ENCODE measurements around the gene UNC5B. TPM values are rescaled to one million over a fixed set of nuclear protein-coding genes. Genes with fewer than 3 reads are reported as not detected.

Gene UNC5B
- total and polyA plus RNA-seq, 4 experiments from 2014 or later: not detected

DNA sequence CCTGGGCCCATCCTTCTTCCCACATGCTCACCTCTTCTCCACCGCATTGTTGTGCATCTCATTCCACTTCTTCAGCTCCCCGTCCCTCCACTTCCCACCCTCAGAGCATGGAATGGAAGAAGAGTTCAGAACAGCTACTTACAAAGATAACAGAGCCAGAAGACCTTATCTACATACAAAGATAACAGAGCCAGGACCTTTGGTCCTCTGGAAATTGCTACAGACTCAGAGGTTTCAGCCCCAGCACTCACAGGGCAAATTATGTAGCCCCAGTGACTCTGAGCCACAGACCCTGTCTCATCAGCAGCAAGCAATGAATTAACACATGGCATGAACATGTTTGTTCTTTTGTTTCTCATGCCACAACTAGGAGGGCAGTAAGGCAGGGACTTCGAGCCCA is 78.0 kb downstream of the UNC5B start:
- intact Hi-C loops (cut with micrococcal nuclease): no loop called here
- no peaks in the 10 kb centered on the region for H3K27me3 ChIP-seq (ENCODE audit: insufficient read depth, low read length)
- H3K9me3 Mint-ChIP-seq: no peaks in the 10 kb centered on the region
- H3K27ac ChIP-seq (ENCODE audit: low read depth, low read length): no peak overlapping the region
- H3K36me3 ChIP-seq (ENCODE audit: insufficient read depth, low read length): no peaks in the 10 kb centered on the region
- ChIA-PET POLR2A (ENCODE audit: partially characterized antibody) (no interaction called here), CTCF (ENCODE audit: partially characterized antibody) (no interaction called here)
- peaks cover 2 to 6% of the 10 kb centered on the region in 2 donors for H3K27me3 Mint-ChIP-seq
- DNase-seq: no peak
- H3K4me1 ChIP-seq (ENCODE audit: insufficient read depth, low read length): no peaks in the 10 kb centered on the region
- no peaks in the 10 kb centered on the region for H3K4me1 Mint-ChIP-seq
- no peaks in the 10 kb centered on the region for H3K9me3 ChIP-seq (ENCODE audit: control insufficient read depth in 1 of 2, low read length in 2 of 2)
- no peaks in the 10 kb centered on the region for H3K36me3 Mint-ChIP-seq
- no peak overlapping the region for H3K27ac Mint-ChIP-seq
- no peak overlapping the region for H3K4me3 Mint-ChIP-seq
- H3K4me3 ChIP-seq (ENCODE audit: low read length in 2 of 2): no peak overlapping the region

DNA sequence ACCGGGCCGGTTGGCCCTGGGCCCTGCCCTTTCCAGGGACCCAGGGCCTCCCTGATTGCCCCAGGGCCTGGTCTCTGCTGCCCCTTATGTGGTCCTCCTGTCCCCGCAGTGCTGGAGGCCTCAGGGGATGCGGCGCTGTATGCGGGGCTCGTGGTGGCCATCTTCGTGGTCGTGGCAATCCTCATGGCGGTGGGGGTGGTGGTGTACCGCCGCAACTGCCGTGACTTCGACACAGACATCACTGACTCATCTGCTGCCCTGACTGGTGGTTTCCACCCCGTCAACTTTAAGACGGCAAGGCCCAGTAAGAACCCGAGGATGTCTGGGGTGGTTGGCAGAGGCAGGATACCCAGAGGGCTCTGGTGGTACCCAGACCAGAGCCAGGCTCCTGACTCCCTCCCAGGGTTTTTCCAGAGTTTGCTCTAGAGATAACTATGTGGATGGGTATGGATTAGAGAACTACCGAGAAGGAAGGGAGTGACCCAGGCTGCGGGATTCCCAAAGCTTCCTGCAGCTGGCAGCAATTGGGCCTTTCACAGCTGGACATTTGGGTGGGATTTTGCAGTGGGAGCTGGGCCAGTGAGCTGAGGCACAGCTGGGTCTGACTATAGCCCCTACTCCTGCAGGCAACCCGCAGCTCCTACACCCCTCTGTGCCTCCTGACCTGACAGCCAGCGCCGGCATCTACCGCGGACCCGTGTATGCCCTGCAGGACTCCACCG is 78.6 kb downstream of the UNC5B start:
- Mint-ChIP-seq H3K27ac (no peak overlapping the region), H3K36me3 (no peaks in the 10 kb centered on the region)
- CTCF ChIA-PET (ENCODE audit: partially characterized antibody): no interaction called here

DNA sequence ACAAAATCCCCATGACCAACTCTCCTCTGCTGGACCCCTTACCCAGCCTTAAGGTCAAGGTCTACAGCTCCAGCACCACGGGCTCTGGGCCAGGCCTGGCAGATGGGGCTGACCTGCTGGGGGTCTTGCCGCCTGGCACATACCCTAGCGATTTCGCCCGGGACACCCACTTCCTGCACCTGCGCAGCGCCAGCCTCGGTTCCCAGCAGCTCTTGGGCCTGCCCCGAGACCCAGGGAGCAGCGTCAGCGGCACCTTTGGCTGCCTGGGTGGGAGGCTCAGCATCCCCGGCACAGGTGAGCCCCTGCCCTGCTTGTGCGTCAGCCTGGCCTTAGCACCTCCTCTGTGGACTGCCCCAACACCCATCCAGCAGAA is 79.1 kb downstream of the UNC5B start:
- H3K27ac ChIP-seq (ENCODE audit: low read depth, low read length): no peak overlapping the region
- Mint-ChIP-seq H3K4me1 (no peaks in the 10 kb centered on the region), H3K27ac (no peak overlapping the region), H3K4me3 (no peak overlapping the region), H3K9me3 (no peaks in the 10 kb centered on the region), H3K27me3 (peaks cover 3 to 6% of the 10 kb centered on the region in 2 donors), H3K36me3 (no peaks in the 10 kb centered on the region)
- H3K27me3 ChIP-seq (ENCODE audit: insufficient read depth, low read length): no peaks in the 10 kb centered on the region
- no peak overlapping the region for H3K4me3 ChIP-seq (ENCODE audit: low read length in 2 of 2)
- no peaks in the 10 kb centered on the region for H3K9me3 ChIP-seq (ENCODE audit: control insufficient read depth in 1 of 2, low read length in 2 of 2)
- no peaks in the 10 kb centered on the region for H3K4me1 ChIP-seq (ENCODE audit: insufficient read depth, low read length)
- intact Hi-C loops (cut with micrococcal nuclease): no loop called here
- POLR2A ChIA-PET (ENCODE audit: partially characterized antibody): no interaction called here
- CTCF ChIA-PET (ENCODE audit: partially characterized antibody): interaction anchor here (0.9 to 1.3 kb wide), 2 partner anchors 11 to 29 kb away, joined by 3 read pairs; no protein-coding TSS in a partner anchor
- no peak for DNase-seq
- H3K36me3 ChIP-seq (ENCODE audit: insufficient read depth, low read length): no peaks in the 10 kb centered on the region

More for the DNA sequence above, 78.6 kb downstream of the UNC5B start:
- H3K27me3 ChIP-seq (ENCODE audit: insufficient read depth, low read length): no peaks in the 10 kb centered on the region
- no peaks in the 10 kb centered on the region for H3K9me3 ChIP-seq (ENCODE audit: control insufficient read depth in 1 of 2, low read length in 2 of 2)
- DNase-seq: no peak
- H3K36me3 ChIP-seq (ENCODE audit: insufficient read depth, low read length): no peaks in the 10 kb centered on the region
- H3K4me3 ChIP-seq (ENCODE audit: low read length in 2 of 2): no peak overlapping the region
- peaks cover 3 to 6% of the 10 kb centered on the region in 2 donors for H3K27me3 Mint-ChIP-seq
- no peak overlapping the region for H3K27ac ChIP-seq (ENCODE audit: low read depth, low read length)
- no peaks in the 10 kb centered on the region for H3K9me3 Mint-ChIP-seq
- H3K4me1 ChIP-seq (ENCODE audit: insufficient read depth, low read length): no peaks in the 10 kb centered on the region
- POLR2A ChIA-PET (ENCODE audit: partially characterized antibody): no interaction called here
- no peaks in the 10 kb centered on the region for H3K4me1 Mint-ChIP-seq
- no peak overlapping the region for H3K4me3 Mint-ChIP-seq
- intact Hi-C loops (cut with micrococcal nuclease): no loop called here

DNA sequence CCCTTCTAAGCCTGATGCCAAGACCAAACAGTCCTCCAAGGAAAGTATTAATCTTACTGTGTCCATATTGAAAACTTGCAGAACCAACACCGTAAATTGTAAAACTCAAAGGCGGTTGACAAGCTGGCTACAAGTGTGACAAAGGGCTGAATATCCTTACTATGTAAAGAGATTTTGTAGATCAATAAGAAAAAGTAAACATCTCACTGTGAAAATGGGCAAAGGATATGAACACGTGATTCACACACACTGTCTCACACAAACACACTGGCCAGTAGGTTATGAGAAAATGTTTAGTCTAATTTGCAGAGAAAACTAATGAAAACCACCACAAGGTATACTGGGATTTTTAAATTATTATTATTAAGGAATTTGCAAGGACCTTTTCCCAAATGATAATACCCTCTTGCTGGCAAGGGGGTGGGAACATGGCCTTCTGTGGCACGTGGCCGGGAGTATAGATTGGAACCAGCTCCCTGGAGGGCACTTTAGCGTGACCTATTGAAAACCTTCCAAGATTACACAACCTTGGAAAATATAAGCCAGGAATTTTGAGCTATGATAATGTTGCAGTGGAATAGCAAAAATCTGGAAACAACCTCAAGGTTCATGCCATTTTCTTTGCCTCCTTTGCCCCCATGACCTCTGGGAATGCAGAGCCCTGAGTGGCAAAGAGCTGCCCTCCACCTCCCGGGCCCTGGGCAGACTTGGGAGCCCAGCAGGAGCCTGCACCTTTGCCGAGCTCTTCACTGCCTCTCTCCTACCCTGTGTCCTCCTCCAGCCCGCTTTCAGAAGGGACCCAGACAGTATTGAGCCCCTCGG is 80.5 kb downstream of the UNC5B start:
- no peaks in the 10 kb centered on the region for H3K9me3 Mint-ChIP-seq

DNA sequence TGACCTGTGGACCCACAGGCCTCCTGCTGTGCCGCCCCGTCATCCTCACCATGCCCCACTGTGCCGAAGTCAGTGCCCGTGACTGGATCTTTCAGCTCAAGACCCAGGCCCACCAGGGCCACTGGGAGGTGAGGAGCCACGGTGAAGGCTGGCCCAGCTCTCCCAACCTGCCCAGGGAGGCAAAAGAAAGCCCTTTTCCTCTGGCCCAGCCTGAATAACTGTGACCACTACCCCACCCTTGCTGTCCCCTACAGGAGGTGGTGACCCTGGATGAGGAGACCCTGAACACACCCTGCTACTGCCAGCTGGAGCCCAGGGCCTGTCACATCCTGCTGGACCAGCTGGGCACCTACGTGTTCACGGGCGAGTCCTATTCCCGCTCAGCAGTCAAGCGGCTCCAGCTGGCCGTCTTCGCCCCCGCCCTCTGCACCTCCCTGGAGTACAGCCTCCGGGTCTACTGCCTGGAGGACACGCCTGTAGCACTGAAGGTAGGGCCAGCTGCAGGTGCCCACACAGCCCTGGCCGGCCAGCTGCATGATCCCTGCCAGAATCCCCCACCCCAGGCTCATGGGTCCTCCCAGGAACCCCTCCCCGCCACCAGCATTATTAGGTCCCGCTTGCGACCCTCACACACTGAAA is 81.2 kb downstream of the UNC5B start:
- no peaks in the 10 kb centered on the region for H3K36me3 Mint-ChIP-seq
- Histone ChIP-seq H3K9me3 (ENCODE audit: control insufficient read depth in 1 of 2, low read length in 2 of 2) (no peaks in the 10 kb centered on the region), H3K4me1 (ENCODE audit: insufficient read depth, low read length) (no peaks in the 10 kb centered on the region), H3K4me3 (ENCODE audit: low read length in 2 of 2) (no peak overlapping the region), H3K27me3 (ENCODE audit: insufficient read depth, low read length) (no peaks in the 10 kb centered on the region), H3K36me3 (ENCODE audit: insufficient read depth, low read length) (no peaks in the 10 kb centered on the region), H3K27ac (ENCODE audit: low read depth, low read length) (no peak overlapping the region)
- no peaks in the 10 kb centered on the region for H3K4me1 Mint-ChIP-seq
- intact Hi-C loops (cut with micrococcal nuclease): no loop called here
- CTCF ChIA-PET (ENCODE audit: partially characterized antibody): interaction anchor here (0.5 to 0.8 kb wide), 2 partner anchors 9 to 12 kb away, joined by 3 to 4 read pairs; no protein-coding TSS in a partner anchor
- POLR2A ChIA-PET (ENCODE audit: partially characterized antibody): no interaction called here
- no peaks in the 10 kb centered on the region for H3K9me3 Mint-ChIP-seq
- no peak overlapping the region for H3K4me3 Mint-ChIP-seq
- peaks cover 3 to 7% of the 10 kb centered on the region in 2 donors for H3K27me3 Mint-ChIP-seq
- H3K27ac Mint-ChIP-seq: no peak overlapping the region
- DNase-seq: no peak

More for the DNA sequence above, 80.5 kb downstream of the UNC5B start:
- Histone ChIP-seq H3K27ac (ENCODE audit: low read depth, low read length) (no peak overlapping the region), H3K4me1 (ENCODE audit: insufficient read depth, low read length) (no peaks in the 10 kb centered on the region), H3K27me3 (ENCODE audit: insufficient read depth, low read length) (no peaks in the 10 kb centered on the region), H3K9me3 (ENCODE audit: control insufficient read depth in 1 of 2, low read length in 2 of 2) (no peaks in the 10 kb centered on the region), H3K36me3 (ENCODE audit: insufficient read depth, low read length) (no peaks in the 10 kb centered on the region), H3K4me3 (ENCODE audit: low read length in 2 of 2) (no peak overlapping the region)
- peaks cover 3 to 6% of the 10 kb centered on the region in 2 donors for H3K27me3 Mint-ChIP-seq
- no peaks in the 10 kb centered on the region for H3K4me1 Mint-ChIP-seq
- no peak overlapping the region for H3K27ac Mint-ChIP-seq
- H3K4me3 Mint-ChIP-seq: no peak overlapping the region
- CTCF ChIA-PET (ENCODE audit: partially characterized antibody): interaction anchor here (0.5 to 1.3 kb wide), 4 partner anchors 8 to 27 kb away, joined by 3 to 4 read pairs (median 3); no protein-coding TSS in a partner anchor
- H3K36me3 Mint-ChIP-seq: no peaks in the 10 kb centered on the region
- no peak for DNase-seq
- intact Hi-C loops (cut with micrococcal nuclease): no loop called here
- POLR2A ChIA-PET (ENCODE audit: partially characterized antibody): no interaction called here

DNA sequence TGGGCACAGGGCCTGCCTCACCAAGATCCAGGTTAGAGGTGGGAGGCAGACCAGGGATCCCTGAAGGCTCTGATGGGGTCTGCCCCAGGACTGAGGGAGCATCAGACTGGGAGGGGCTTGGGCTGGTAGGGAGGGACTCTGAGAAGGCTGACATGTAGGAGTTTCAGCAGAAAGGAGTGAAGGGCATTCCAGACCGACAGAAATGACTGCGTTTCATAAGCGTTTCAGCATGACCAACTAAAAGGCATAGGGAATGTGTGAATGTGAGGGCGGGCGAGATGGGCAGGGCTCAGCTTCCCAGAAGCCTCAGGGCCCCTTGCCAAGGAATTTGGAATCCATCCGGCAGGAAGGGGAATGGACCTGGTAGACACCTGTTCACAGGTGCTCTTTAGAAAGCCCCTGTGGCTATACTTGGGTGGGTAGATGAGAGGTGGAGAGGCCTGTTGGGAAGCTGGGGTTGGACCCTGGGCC is 81.8 kb downstream of the UNC5B start:
- H3K4me3 Mint-ChIP-seq: no peak overlapping the region
- H3K36me3 Mint-ChIP-seq: no peaks in the 10 kb centered on the region
- H3K27me3 ChIP-seq (ENCODE audit: insufficient read depth, low read length): no peaks in the 10 kb centered on the region
- no peak for DNase-seq
- H3K4me3 ChIP-seq (ENCODE audit: low read length in 2 of 2): no peak overlapping the region
- H3K9me3 Mint-ChIP-seq: no peaks in the 10 kb centered on the region
- intact Hi-C loops (cut with micrococcal nuclease): no loop called here
- POLR2A ChIA-PET (ENCODE audit: partially characterized antibody): no interaction called here
- H3K9me3 ChIP-seq (ENCODE audit: control insufficient read depth in 1 of 2, low read length in 2 of 2): no peaks in the 10 kb centered on the region
- no peak overlapping the region for H3K27ac ChIP-seq (ENCODE audit: low read depth, low read length)
- H3K27me3 Mint-ChIP-seq: peaks cover 3 to 9% of the 10 kb centered on the region in 2 donors
- H3K27ac Mint-ChIP-seq: peak overlapping the region in 2 of 7 donors; percentile 30 to 48
- H3K36me3 ChIP-seq (ENCODE audit: insufficient read depth, low read length): no peaks in the 10 kb centered on the region
- CTCF ChIA-PET (ENCODE audit: partially characterized antibody): no interaction called here
- H3K4me1 Mint-ChIP-seq: no peaks in the 10 kb centered on the region
- H3K4me1 ChIP-seq (ENCODE audit: insufficient read depth, low read length): no peaks in the 10 kb centered on the region

DNA sequence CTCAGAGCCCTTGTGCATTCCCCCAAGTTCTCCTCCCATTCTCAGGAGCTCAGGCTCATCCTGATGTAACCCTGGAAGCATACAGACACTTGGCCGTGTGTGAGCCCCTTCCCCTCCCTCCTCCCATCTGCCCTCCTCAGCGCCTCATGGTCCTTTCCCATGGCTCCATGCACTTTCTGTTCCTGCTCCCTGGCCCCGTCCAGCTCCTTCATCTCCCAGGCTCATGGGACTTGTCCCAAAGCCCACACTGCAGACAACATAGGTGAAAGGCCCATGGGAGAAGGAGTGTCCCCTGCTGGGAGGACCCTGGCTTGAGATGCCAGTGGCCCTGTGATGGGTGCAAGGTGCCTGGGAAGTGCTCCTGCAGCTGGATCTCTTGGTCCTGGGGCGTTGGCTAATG is 82.5 kb downstream of the UNC5B start:
- H3K9me3 ChIP-seq (ENCODE audit: control insufficient read depth in 1 of 2, low read length in 2 of 2): no peaks in the 10 kb centered on the region
- no peaks in the 10 kb centered on the region for H3K4me1 ChIP-seq (ENCODE audit: insufficient read depth, low read length)
- H3K36me3 ChIP-seq (ENCODE audit: insufficient read depth, low read length): no peaks in the 10 kb centered on the region
- no peaks in the 10 kb centered on the region for H3K27me3 ChIP-seq (ENCODE audit: insufficient read depth, low read length)
- H3K27ac ChIP-seq (ENCODE audit: low read depth, low read length): no peak overlapping the region
- Mint-ChIP-seq H3K9me3 (no peaks in the 10 kb centered on the region), H3K27me3 (peaks cover 3 to 12% of the 10 kb centered on the region in 2 donors), H3K27ac (no peak overlapping the region), H3K4me3 (peak overlapping the region in 1 of 8 donors; percentile 22), H3K4me1 (peaks cover 0 to 2% (median 0%) of the 10 kb centered on the region in 4 donors), H3K36me3 (no peaks in the 10 kb centered on the region)
- DNase-seq: no peak
- ChIA-PET CTCF (ENCODE audit: partially characterized antibody) (no interaction called here), POLR2A (ENCODE audit: partially characterized antibody) (no interaction called here)
- no peak overlapping the region for H3K4me3 ChIP-seq (ENCODE audit: low read length in 2 of 2)
- intact Hi-C loops (cut with micrococcal nuclease): no loop called here
